SK-N-SH (cell line): ENCODE measurements around the gene AFF3. TPM values are rescaled to one million over a fixed set of nuclear protein-coding genes. Genes with fewer than 3 reads are reported as not detected.

Experiments used
- CTCF ChIA-PET: fragments of 300-600, 350-600 bp; formaldehyde crosslinking; extraction: SDS; loops from one replicate; lab custom pipeline; 2021; lab: Yijun Ruan, JAX
- POLR2A ChIA-PET: fragments of 350-600 bp; sonication (Branson Sonifier 250); formaldehyde crosslinking; extraction: SDS; loops from one replicate; lab custom pipeline; 2020; ENCODE audit warnings: antibody characterized with exemption, inconsistent platforms; lab: Yijun Ruan, JAX
- DNase-seq: peaks from one replicate; pipeline ENCODE4 v3.0.0; 2012
- H2AFZ ChIP-seq: fragments of 200-600 bp; sonication (generic); 2 replicates; pipeline ENCODE4 v1.8.1; 2016; ENCODE audit warnings: antibody characterized with exemption, mild to moderate bottlenecking, low read depth
- H3F3A ChIP-seq: fragments of 200-600 bp; sonication (generic); replicated peaks from 2 replicates; pipeline ENCODE3; 2016; ENCODE audit warnings: antibody characterized with exemption, mild to moderate bottlenecking; ENCODE audit not compliant: insufficient read depth
- H3K27ac ChIP-seq, 2 experiments: fragments of 200-500 bp in 1 of 2; fragments of 200-600 bp in 1 of 2; sonication (Bioruptor generic) in 1 of 2; sonication (generic), shearing (Covaris generic) in 1 of 2; 2 replicates each; pipeline versions ENCODE4 v1.5.1 to v1.6.1; 2014 to 2016; ENCODE audit warnings: low read depth in 2 of 2, inconsistent platforms in 1 of 2, low read length in 1 of 2, mild to moderate bottlenecking in 1 of 2, mixed read lengths in 1 of 2
- H3K27me3 ChIP-seq: fragments of 200-600 bp; sonication (generic), shearing (Covaris generic); 2 replicates; pipeline ENCODE4 v1.6.1; 2016; ENCODE audit warnings: mixed run types; ENCODE audit not compliant: insufficient read depth
- H3K36me3 ChIP-seq, 2 experiments: fragments of 200-500 bp in 1 of 2; fragments of 200-600 bp in 1 of 2; sonication (Bioruptor generic) in 1 of 2; sonication (generic) in 1 of 2; replicated peaks in 1 of 2; 2 replicates each; pipeline versions ENCODE3 to v1.5.1; 2014 to 2016; ENCODE audit warnings: low read length in 1 of 2, mild to moderate bottlenecking in 1 of 2; ENCODE audit not compliant: insufficient read depth in 2 of 2, control insufficient read depth in 1 of 2
- H3K4me1 ChIP-seq, 2 experiments: fragments of 200-500 bp in 1 of 2; fragments of 200-600 bp in 1 of 2; sonication (Bioruptor generic) in 1 of 2; sonication (generic), shearing (Covaris generic) in 1 of 2; 2 replicates each; pipeline versions ENCODE4 v1.5.1 to v1.6.1; 2014 to 2016; ENCODE audit warnings: low read depth in 1 of 2, low read length in 1 of 2, mixed run types in 1 of 2; ENCODE audit not compliant: insufficient read depth in 2 of 2, control insufficient read depth in 1 of 2
- H3K4me2 ChIP-seq: fragments of 200-600 bp; sonication (generic), shearing (Covaris generic); 2 replicates; pipeline ENCODE4 v1.6.1; 2017; ENCODE audit warnings: mixed run types
- H3K4me3 ChIP-seq, 2 experiments: fragments of 200-500 bp in 1 of 2; fragments of 200-600 bp in 1 of 2; sonication (Bioruptor generic) in 1 of 2; sonication (generic), shearing (Covaris generic) in 1 of 2; 2 replicates each; pipeline versions ENCODE4 v1.5.1 to v1.8.1; 2014 to 2016; ENCODE audit warnings: low read depth in 2 of 2, inconsistent platforms in 1 of 2, low read length in 1 of 2, mild to moderate bottlenecking in 1 of 2, mixed read lengths in 1 of 2, moderate library complexity in 1 of 2
- H3K79me2 ChIP-seq: fragments of 200-600 bp; sonication (generic); 2 replicates; pipeline ENCODE4 v1.8.1; 2017; ENCODE audit warnings: mild to moderate bottlenecking; ENCODE audit not compliant: insufficient read depth
- H3K9ac ChIP-seq: fragments of 200-600 bp; sonication (generic); 2 replicates; pipeline ENCODE4 v1.6.1; 2017; ENCODE audit warnings: mixed run types
- H3K9me2 ChIP-seq: fragments of 200-600 bp; sonication (generic); 2 replicates; pipeline ENCODE4 v1.6.1; 2017; ENCODE audit warnings: mixed run types
- H3K9me3 ChIP-seq: fragments of 200-600 bp; sonication (generic); 2 replicates; pipeline ENCODE4 v1.6.1; 2017; ENCODE audit warnings: mixed run types, mild to moderate bottlenecking, moderate library complexity
- H4K20me1 ChIP-seq: fragments of 200-600 bp; sonication (generic); 2 replicates; pipeline ENCODE4 v1.6.1; 2017; ENCODE audit warnings: mild to moderate bottlenecking, mixed run types; ENCODE audit not compliant: insufficient read depth
- EP300 ChIP-seq, 2 experiments: IDR thresholded peaks; 2 replicates each; pipeline versions ENCODE4 v1.4.0 to v1.6.1; 2012; ENCODE audit warnings: borderline replicate concordance in 1 of 2, low read depth in 1 of 2, low read length in 1 of 2
- FOXJ3 ChIP-seq: sonication (generic); formaldehyde crosslinking; IDR thresholded peaks from 2 replicates; pipeline ENCODE4 v1.5.1; 2020; ENCODE audit warnings: mild to moderate bottlenecking, missing genetic modification reagents
- GABPA ChIP-seq: IDR thresholded peaks from 2 replicates; pipeline ENCODE4 v1.4.0; 2012; ENCODE audit warnings: low read depth, mild to moderate bottlenecking
- GATA2 ChIP-seq: sonication (generic); formaldehyde crosslinking; IDR thresholded peaks from 2 replicates; pipeline ENCODE4 v1.5.0; 2020; ENCODE audit warnings: mild to moderate bottlenecking, missing genetic modification reagents
- MXI1 ChIP-seq: IDR thresholded peaks from 2 replicates; pipeline ENCODE4 v1.6.1; 2012; ENCODE audit warnings: mild to moderate bottlenecking, low read depth, low read length, improper control_type of control experiment
- POLR2AphosphoS5 ChIP-seq: IDR thresholded peaks from 2 replicates; pipeline ENCODE4 v1.6.1; 2012; ENCODE audit warnings: low read depth, low read length
- RAD21 ChIP-seq: IDR thresholded peaks from 2 replicates; pipeline ENCODE4 v1.6.1; 2012; ENCODE audit warnings: mild to moderate bottlenecking, low read length
- RXRA ChIP-seq: IDR thresholded peaks from 2 replicates; pipeline ENCODE4 v1.4.0; 2012; ENCODE audit warnings: low read depth, mild to moderate bottlenecking, borderline replicate concordance
- SIN3A ChIP-seq: IDR thresholded peaks from 2 replicates; pipeline ENCODE4 v1.6.1; 2012; ENCODE audit warnings: low read depth, mild to moderate bottlenecking, low read length, moderate library complexity, borderline replicate concordance
- TEAD4 ChIP-seq: IDR thresholded peaks from 2 replicates; pipeline ENCODE4 v1.4.0; 2012; ENCODE audit warnings: mild to moderate bottlenecking, borderline replicate concordance; ENCODE audit not compliant: insufficient read depth
- YY1 ChIP-seq: IDR thresholded peaks from 2 replicates; pipeline ENCODE4 v1.4.0; 2012; ENCODE audit warnings: low read depth, mild to moderate bottlenecking
- polyA plus RNA-seq, 3 experiments: library from polyadenylated mRNA; depleted of rRNA; stranded (reverse); fragments of >200 nt; gene quantifications; 2 replicates each; pipeline ENCODE4 v1.2.3, GENCODE V29; 2012
- TF ChIP-seq, protein P1 (sequence below): fragments of 150-350 bp; IDR thresholded peaks from 2 replicates; pipeline ENCODE4 v1.6.1; 2017; ENCODE audit warnings: antibody characterized with exemption, low read length, low read depth, borderline replicate concordance
- TF ChIP-seq, protein P2 (sequence below): IDR thresholded peaks from 2 replicates; pipeline ENCODE4 v1.4.0; 2012; ENCODE audit warnings: low read depth
- TF ChIP-seq, protein P3 (sequence below): fragments of 200-600 bp; sonication (generic); IDR thresholded peaks from 2 replicates; pipeline ENCODE4 v1.6.1; 2017; ENCODE audit warnings: antibody characterized with exemption, mild to moderate bottlenecking, moderate library complexity
- TF ChIP-seq, protein P4 (sequence below): IDR thresholded peaks from 2 replicates; pipeline ENCODE4; 2012
- TF ChIP-seq, protein P5 (sequence below): IDR thresholded peaks from 2 replicates; pipeline ENCODE4 v1.4.0; 2012; ENCODE audit warnings: low read depth, borderline replicate concordance
- TF ChIP-seq, protein P6 (sequence below): IDR thresholded peaks from 2 replicates; pipeline ENCODE4 v1.4.0; 2012; ENCODE audit warnings: low read depth, borderline replicate concordance

Gene AFF3
- polyA plus RNA-seq, 1 of the 3 experiments (the other 2 are of a cell fraction): 0.36 TPM

DNA sequence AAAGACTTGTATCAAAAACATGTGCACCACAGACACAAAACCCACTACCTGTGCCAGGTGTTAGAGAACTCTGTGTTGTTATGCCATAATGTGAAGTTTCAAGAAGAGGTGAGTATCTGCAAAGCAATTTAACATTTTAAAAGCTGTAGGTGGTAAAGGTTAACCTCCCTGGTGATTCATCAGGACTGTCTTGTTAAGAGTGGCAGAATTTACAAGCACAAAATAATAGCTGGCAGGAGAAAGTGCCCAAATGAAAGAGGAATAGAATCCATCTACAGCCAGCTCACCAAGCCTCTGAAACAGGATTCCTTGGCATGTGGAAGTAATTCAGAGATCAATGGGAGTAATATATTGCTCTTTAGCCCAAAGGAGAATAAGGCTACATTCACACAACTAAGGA is 230.7 kb downstream of the AFF3 start:
- TF ChIP-seq RXRA: no peak
- TF ChIP-seq SIN3A: no peak
- TF ChIP-seq, protein P1, sequence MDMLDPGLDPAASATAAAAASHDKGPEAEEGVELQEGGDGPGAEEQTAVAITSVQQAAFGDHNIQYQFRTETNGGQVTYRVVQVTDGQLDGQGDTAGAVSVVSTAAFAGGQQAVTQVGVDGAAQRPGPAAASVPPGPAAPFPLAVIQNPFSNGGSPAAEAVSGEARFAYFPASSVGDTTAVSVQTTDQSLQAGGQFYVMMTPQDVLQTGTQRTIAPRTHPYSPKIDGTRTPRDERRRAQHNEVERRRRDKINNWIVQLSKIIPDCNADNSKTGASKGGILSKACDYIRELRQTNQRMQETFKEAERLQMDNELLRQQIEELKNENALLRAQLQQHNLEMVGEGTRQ: no peak
- no peak for TF ChIP-seq POLR2AphosphoS5
- TF ChIP-seq GABPA: no peak
- no peak for TF ChIP-seq YY1
- no peak for TF ChIP-seq GATA2 (CRISPR knock-in tag)
- TF ChIP-seq, protein P2, sequence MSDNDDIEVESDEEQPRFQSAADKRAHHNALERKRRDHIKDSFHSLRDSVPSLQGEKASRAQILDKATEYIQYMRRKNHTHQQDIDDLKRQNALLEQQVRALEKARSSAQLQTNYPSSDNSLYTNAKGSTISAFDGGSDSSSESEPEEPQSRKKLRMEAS: no peak
- TF ChIP-seq, protein P3, sequence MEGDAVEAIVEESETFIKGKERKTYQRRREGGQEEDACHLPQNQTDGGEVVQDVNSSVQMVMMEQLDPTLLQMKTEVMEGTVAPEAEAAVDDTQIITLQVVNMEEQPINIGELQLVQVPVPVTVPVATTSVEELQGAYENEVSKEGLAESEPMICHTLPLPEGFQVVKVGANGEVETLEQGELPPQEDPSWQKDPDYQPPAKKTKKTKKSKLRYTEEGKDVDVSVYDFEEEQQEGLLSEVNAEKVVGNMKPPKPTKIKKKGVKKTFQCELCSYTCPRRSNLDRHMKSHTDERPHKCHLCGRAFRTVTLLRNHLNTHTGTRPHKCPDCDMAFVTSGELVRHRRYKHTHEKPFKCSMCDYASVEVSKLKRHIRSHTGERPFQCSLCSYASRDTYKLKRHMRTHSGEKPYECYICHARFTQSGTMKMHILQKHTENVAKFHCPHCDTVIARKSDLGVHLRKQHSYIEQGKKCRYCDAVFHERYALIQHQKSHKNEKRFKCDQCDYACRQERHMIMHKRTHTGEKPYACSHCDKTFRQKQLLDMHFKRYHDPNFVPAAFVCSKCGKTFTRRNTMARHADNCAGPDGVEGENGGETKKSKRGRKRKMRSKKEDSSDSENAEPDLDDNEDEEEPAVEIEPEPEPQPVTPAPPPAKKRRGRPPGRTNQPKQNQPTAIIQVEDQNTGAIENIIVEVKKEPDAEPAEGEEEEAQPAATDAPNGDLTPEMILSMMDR: no peak
- no peak for TF ChIP-seq FOXJ3 (CRISPR knock-in tag)
- TF ChIP-seq TEAD4: no peak
- no peak for TF ChIP-seq MXI1
- TF ChIP-seq RAD21: no peak
- no peak for TF ChIP-seq EP300 (IDR thresholded peaks at IDR 0.05; ENCODE audit: borderline replicate concordance in 1 of 2, low read depth in 1 of 2, low read length in 1 of 2)
- TF ChIP-seq, protein P4, sequence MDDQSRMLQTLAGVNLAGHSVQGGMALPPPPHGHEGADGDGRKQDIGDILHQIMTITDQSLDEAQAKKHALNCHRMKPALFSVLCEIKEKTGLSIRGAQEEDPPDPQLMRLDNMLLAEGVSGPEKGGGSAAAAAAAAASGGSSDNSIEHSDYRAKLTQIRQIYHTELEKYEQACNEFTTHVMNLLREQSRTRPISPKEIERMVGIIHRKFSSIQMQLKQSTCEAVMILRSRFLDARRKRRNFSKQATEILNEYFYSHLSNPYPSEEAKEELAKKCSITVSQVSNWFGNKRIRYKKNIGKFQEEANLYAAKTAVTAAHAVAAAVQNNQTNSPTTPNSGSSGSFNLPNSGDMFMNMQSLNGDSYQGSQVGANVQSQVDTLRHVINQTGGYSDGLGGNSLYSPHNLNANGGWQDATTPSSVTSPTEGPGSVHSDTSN: no peak
- TF ChIP-seq, protein P5, sequence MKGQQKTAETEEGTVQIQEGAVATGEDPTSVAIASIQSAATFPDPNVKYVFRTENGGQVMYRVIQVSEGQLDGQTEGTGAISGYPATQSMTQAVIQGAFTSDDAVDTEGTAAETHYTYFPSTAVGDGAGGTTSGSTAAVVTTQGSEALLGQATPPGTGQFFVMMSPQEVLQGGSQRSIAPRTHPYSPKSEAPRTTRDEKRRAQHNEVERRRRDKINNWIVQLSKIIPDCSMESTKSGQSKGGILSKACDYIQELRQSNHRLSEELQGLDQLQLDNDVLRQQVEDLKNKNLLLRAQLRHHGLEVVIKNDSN: no peak
- TF ChIP-seq, protein P6, sequence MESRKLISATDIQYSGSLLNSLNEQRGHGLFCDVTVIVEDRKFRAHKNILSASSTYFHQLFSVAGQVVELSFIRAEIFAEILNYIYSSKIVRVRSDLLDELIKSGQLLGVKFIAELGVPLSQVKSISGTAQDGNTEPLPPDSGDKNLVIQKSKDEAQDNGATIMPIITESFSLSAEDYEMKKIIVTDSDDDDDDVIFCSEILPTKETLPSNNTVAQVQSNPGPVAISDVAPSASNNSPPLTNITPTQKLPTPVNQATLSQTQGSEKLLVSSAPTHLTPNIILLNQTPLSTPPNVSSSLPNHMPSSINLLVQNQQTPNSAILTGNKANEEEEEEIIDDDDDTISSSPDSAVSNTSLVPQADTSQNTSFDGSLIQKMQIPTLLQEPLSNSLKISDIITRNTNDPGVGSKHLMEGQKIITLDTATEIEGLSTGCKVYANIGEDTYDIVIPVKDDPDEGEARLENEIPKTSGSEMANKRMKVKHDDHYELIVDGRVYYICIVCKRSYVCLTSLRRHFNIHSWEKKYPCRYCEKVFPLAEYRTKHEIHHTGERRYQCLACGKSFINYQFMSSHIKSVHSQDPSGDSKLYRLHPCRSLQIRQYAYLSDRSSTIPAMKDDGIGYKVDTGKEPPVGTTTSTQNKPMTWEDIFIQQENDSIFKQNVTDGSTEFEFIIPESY: no peak
- no peak for DNase-seq
- Histone ChIP-seq H3F3A (no peaks in the 10 kb centered on the region), H3K27me3 (no peaks in the 10 kb centered on the region), H3K9ac (no peak overlapping the region), H3K27ac (no peak overlapping the region), H3K79me2 (no peaks in the 10 kb centered on the region), H4K20me1 (no peaks in the 10 kb centered on the region), H3K4me3 (no peak overlapping the region), H3K9me2 (no peaks in the 10 kb centered on the region), H3K9me3 (no peaks in the 10 kb centered on the region), H2AFZ (no peak overlapping the region), H3K4me1 (no peaks in the 10 kb centered on the region), H3K4me2 (no peak overlapping the region), H3K36me3 (no peaks in the 10 kb centered on the region)
- ChIA-PET CTCF (interaction anchor here (1.3 to 1.9 kb wide), 2 partner anchors 14 to 29 kb away, joined by 4 to 5 read pairs; no protein-coding TSS in a partner anchor), POLR2A (no interaction called here)
